HG03108 (cell line): ENCODE results near the gene NBPF3.

Experiments used
- ATAC-seq: cut with Tn5 transposase; IDR thresholded peaks from one replicate; pipeline ENCODE4 v1.9.1; 2021; ENCODE audit warnings: moderate library complexity; ENCODE audit not compliant: unreplicated experiment

The NBPF3 gene

GRCh38 chr1:21492356-21492625 is 52.4 kb downstream of the NBPF3 start:
- no peak for ATAC-seq

DNA sequence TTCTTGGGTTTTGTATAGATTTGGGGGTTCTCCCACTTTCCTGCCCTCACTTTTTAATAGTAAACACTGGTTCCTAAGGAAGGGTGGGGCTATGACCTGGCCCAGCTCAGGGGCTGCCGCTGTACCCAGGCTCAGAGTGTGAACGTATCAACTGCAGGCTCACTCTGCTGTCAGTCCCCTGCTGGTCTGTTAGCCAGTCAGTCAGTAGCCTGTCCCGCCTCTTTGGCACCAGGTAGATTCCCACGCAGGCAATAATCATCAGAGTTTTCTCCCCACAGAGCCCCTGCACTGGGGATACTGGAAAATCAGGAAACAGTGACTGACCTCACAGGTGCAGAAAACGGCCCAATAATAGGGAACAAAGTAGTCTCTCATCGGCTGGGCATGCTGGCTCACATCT is 54.3 kb downstream of the NBPF3 start:
- no peak for ATAC-seq

DNA sequence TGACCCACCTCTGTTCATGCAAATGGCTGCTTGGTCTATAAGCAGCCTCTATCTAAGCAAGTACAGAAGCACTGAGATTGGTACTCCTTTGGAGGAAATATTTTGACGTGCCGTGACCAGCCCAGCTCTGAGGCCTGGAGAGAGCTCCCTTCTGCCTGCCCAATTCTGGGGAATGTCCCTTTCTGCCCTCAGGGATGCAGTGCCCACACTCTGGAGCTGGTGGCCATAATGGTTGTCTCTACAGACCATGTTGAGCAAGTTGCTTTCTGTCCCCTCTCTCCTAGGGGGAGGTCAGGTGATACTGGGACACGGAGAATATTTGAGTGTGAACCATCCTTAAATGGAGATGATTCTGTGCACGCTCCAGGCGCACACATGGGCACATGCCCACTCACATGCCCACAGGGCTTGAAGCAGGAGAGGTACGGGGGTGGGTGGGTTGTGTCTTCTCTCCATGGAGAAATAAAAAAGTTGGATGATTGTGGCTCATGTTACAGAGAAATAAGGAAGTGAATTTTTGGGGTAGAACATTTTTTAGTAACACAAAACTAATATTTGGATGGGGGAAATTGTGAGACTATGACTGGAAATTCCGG is 55.4 kb downstream of the NBPF3 start:
- ATAC-seq: no peak

DNA sequence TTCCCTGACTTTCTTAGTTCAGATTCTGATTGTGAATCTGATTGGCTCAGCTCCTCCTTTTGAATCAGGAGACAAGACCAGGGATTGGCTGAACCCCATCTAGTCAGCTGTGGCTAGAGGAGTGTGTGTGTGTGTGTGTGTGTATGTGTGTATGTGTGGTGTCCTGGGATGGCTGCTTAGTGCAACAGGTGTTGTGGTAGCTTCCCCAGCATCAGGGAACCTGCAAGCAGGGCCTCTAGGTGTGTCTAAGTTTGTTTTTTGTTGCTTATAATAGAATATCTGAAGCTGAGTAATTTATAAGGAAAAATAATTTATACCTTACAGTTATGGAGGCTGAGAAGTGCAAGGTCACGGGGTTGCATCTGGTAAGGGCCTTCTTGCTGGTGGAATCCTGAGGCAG is 56.1 kb downstream of the NBPF3 start:
- ATAC-seq: no peak

- no peak for ATAC-seq
These were observed 56.9 kb downstream of the NBPF3 start for GRCh38 chr1:21496886-21497285.

DNA sequence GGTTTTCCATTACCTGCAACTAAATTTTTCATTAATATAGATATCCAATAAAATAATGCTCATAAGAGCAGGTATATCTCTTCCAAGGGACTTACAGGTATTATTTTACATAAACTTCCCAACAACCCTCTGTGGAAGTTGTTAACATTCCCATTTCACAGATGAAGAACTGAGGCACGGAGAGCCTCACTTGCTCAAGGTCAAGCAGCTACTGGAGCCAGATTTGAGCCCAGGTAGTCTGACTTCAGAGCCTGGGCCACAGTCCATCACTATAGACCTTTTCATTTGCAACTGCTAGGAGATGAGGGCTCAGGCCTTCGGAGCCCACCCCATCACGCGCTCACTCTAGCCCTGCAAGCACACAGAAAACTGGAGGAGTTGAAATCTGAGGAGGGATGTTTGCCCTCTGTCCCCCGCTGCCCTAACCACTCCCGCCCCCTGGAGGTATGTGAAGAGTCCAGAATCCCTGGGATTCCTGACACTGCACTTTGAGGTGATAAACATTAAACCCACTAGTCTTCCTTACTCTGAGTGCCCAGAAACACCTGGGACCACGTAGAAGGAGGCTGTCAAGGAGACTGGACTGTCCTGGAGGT is 57.6 kb downstream of the NBPF3 start:
- ATAC-seq: no peak

DNA sequence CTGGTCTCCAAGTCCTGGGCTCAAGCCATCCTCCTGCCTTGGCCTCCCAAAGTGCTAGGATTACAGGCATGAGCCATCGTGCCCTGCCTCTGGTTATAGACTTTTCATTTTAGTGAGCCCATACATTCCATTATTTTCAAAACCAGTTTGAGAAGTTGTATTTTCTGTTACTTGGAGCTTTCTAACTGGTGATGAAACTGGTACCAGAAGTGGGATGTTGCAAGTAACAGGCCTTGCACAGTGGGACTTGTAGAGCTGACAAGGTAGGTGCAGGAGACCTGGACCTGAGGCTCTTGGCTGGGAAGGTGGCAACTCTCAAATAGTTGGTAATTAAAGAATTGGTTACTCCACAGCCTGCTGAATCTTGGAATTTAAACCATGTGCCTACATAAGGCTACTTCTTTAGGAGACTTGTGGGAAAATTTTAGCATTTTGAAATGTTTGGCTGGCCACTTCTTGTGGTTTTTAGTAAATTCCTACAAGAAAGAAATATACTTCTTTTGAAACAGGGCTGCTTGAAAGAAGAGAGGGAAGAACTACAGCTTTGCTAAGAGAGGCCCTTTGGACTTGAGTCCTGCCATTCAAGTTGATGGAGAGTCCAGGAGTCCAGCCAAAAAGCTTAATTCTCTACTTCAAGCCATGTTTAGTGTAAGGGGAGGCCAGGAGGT is 59.5 kb downstream of the NBPF3 start:
- no peak for ATAC-seq

- no peak for ATAC-seq
These were observed 63.9 kb downstream of the NBPF3 start for GRCh38 chr1:21503706-21504377.

- no peak for ATAC-seq
These were observed 66.9 kb downstream of the NBPF3 start for GRCh38 chr1:21506804-21507203.

- ATAC-seq: no peak
These were observed 67.8 kb downstream of the NBPF3 start for GRCh38 chr1:21507511-21508270.

DNA sequence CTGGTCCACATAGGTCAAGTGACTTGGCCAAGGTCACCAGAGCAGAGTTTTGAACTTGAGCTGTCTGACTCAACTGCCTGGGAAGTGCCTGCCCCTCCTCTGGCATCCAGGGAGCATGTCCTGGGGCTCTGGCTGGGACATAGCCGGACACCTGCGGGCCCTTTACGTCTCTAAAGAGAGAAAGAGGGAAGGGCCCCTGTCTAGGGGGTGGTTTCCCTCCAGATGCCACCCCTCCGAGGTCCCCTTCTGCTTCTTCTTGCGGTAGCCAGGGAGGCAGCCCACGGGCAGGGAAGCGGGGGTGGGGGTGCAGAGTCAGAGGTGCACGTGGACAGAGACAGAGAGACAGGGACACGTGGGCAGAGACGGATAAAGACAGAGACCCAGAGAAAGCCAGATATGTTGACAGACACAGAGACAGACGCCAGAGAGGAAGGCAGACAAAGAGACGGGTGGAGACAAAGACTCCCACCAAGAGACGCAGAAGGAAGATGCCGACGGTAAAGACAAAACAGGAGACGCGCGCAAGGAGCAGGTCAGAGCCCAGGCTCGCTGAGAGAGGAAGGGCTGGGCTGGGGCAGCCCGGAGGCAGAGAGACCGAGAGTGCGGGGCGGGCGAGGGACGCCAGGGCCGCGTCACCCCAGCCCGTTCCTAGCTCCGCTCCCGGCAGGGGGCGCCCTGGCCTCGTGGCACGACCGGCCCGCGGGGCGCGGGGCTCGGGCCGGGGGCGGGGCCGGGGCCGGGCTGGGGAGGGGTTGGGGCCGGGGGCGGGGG is 68.8 kb downstream of the NBPF3 start:
- no peak for ATAC-seq

DNA sequence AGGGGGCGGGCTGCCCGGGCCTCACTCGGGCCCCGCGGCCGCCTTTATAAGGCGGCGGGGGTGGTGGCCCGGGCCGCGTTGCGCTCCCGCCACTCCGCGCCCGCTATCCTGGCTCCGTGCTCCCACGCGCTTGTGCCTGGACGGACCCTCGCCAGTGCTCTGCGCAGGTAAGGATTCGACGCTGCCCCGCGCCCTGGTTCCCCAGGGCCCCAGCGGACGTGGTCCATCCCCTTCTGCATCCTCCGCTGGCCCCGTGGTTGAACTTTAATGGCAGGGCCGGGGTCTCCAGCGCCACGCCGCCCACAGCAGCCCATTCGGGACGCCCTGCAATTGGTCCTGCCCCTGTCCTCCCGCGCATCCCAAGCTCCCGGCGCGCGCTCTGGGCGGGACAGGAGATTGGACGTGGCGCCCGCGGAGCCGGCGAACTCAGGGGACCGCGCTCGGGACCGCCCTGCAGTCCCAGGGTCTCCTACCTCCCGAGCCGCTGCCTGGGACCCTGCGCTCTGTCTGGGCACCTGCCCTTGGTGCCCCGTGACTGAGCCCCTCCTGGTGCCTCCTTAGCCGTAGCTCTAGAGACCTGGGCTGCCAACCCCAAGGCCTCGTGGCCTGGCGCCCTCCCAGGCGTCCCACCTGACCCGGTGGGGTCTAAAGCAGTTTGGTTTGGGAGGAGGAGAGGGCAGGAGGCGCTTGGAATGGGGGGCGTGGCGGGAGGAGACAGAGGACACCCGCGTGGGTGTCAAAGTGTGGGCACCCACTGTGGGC is 69.6 kb downstream of the NBPF3 start, which contains the start of gene ALPL:
Gene ALPL (plus strand): TSS at position 73 of the 762 bp plus-strand sequence. CDS start 44,659 bp downstream, outside the sequence.
- no peak for ATAC-seq

DNA sequence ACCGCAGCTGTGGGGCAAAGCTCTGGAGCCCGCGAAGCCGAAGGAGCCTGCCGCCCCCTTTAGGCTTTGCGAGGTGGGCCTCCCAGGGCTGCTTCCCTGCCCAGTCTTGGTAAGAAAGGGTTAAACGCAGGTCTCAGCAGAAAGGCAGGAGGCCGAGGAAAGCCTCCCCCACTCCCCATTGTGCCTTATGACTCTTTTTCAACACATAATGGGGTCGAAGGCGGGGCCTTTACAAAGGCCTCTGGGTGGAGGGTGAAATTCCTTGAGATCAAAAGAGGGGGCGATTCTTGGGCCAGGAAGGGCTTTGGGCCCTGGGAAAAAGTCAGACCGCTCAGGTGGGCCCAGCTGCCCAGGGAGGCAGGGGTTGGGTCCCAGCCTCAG is 70.2 kb downstream of the NBPF3 start:
- ATAC-seq: no peak

- ATAC-seq: no peak
These were observed 71.1 kb downstream of the NBPF3 start for GRCh38 chr1:21510885-21511578.

DNA sequence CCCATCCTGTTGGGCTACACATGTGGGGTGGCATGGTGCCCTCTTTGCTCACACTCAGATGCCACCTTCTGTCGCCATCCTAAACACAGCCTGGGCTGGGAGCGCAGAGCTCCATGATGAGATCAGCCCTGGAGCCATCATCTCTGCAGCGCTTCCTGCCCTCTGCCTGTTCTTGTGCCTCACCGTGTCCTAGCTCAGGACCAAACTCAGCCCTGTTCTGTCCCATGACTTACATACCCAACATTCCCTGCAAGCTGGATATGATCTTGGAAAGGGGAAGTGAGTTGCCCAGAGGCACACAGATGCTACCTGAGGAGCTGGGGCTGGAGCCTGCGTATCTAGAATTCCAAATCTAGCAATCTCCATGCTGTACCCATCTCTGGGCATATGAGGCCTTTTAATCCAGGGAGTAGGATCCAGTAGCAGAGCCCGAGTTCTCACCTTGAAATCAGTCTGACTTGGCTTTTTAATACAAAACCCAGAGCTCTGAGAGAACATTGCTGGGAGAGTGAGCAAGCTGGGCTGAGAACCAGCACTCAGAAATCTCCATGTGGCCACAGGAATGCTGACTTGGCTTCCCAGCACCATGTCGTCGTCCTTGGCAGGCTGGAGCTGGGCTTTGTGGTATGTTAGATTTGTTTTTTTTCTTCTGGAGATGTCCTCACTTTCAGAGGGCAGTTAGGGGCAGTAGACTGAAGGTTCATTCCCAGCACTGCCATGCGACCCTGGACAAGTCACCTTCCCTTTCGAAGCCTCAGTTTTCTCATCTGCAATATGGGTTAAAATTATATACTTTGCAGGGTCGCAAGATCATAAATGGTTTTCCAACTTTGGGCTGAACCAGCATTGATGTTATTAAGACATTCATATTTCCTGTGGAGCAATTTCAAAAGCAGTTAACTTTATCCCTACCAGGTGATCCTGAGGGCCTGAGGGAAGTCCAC is 71.9 kb downstream of the NBPF3 start:
- ATAC-seq: no peak

DNA sequence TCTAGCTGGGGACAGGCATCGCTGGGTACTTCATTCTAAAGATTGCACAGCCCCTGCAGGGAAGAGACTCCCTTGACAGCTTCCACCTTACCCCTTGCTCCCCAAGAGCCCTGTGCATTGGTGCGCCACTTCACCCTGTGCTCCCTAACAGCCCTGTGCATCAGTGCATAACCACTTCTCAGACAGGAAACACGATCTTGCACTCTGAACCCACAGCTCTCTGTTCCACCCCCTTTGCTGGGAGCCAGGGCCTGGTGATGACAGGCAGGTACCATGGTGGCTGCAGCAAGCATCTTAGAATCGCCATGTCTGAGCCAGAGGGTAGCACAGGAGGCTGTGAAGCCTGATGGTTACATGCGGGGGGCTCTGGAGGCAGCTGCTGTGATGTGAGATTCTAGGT is 74.3 kb downstream of the NBPF3 start:
- ATAC-seq: peak; percentile 79

DNA sequence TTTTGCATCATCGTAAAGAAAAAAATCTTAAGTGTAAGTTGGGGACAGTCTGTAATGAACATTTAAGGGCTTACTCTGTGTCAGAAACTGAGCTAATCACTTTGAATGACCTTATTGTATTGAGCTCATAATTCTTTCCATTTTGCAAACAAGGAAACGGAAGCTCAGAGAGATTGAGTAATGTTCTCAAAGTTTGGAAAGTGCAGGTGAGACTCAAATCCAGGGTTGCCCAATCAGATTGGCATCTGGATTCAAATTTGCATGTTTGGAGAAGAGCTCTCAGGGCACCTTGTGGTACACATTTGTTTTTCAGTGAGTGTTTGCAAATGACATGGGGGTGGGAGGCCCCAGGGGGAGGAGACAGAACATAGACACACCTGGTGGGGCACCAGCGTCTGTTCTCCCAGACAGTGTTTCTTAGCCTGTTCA is 77.2 kb downstream of the NBPF3 start:
- ATAC-seq: no peak
